Kidney (tissue), 14 donors: ENCODE measurements around the gene USF3. TPM values are rescaled to one million over a fixed set of nuclear protein-coding genes. Genes with fewer than 3 reads are reported as not detected.
A peak's percentile ranks its signal among the peaks of the same experiment; 100 is the strongest.

Experiments used
- DNase-seq, 5 donors: peaks; one replicate each; pipeline ENCODE4 v3.0.0-alpha.2; 2013 to 2020
- FAIRE-seq: peaks from 2 replicates; lab custom pipeline; 2012; peaks lifted over from hg19 to GRCh38; lab: Jason Lieb, UNC
- H3K27ac ChIP-seq, 2 donors: one replicate each; pipeline ENCODE4 v1.7.0; 2013; ENCODE audit warnings: low read depth in 2 of 2, low read length in 2 of 2, inconsistent platforms in 1 of 2
- H3K27me3 ChIP-seq: one replicate; pipeline ENCODE4 v1.7.1; 2013; ENCODE audit warnings: low read length, inconsistent platforms; ENCODE audit not compliant: control insufficient read depth, insufficient read depth
- H3K36me3 ChIP-seq, 3 donors: one replicate each; pipeline versions ENCODE4 v1.7.0 to v1.7.1; 2013; ENCODE audit warnings: low read length in 3 of 3, control low read depth in 1 of 3, inconsistent platforms in 1 of 3; ENCODE audit not compliant: insufficient read depth in 3 of 3, control insufficient read depth in 2 of 3
- H3K4me1 ChIP-seq, 3 donors: one replicate each; pipeline versions ENCODE4 v1.7.0 to v1.7.1; 2013; ENCODE audit warnings: low read length in 3 of 3, inconsistent platforms in 1 of 3, low read depth in 1 of 3; ENCODE audit not compliant: control insufficient read depth in 2 of 3, insufficient read depth in 2 of 3
- H3K4me3 ChIP-seq, 3 donors: one replicate each; pipeline versions ENCODE4 v1.7.0 to v1.8.1; 2013; ENCODE audit warnings: low read length in 3 of 3, control low read depth in 1 of 3, inconsistent platforms in 1 of 3
- H3K9ac ChIP-seq, 3 donors: one replicate each; pipeline versions ENCODE4 v1.7.0 to v1.7.1; 2013; ENCODE audit warnings: low read length in 3 of 3, control low read depth in 1 of 3, inconsistent platforms in 1 of 3
- H3K9me3 ChIP-seq, 3 donors: one replicate each; pipeline versions ENCODE4 v1.7.0 to v1.7.1; 2013; ENCODE audit warnings: low read length in 3 of 3, control low read depth in 1 of 3, inconsistent platforms in 1 of 3; ENCODE audit not compliant: control insufficient read depth in 2 of 3, insufficient read depth in 1 of 3
- intact Hi-C: fragments of 100-400 bp; cut with DNase I; formaldehyde crosslinking; loops from one replicate; pipeline ENCODE4 v1.11.1; 2022
- polyA plus RNA-seq: library from polyadenylated mRNA; stranded (reverse); fragments of 350-450 nt; fragmentation: Illumina TruSeq; extraction: RNeasy Lipid Tissue Mini Kit (QIAGEN cat#74804); gene quantifications from one replicate; pipeline ENCODE4 v1.2.3, GENCODE V29; 2014; ENCODE audit warnings: low read depth, low replicate concordance; ENCODE audit not compliant: insufficient read depth
- total RNA-seq: library from RNA; stranded (reverse); fragmentation: NEBNext Ultra II Directional; extraction: Animal tissue kit (Norgen Biotek cat#: 25700); gene quantifications from one replicate; pipeline ENCODE4 v1.2.1, GENCODE V29; 2021
- TF ChIP-seq, protein P1 (sequence below): IDR thresholded peaks from 3 replicates; pipeline ENCODE4 v1.5.1; 2012; ENCODE audit warnings: mild to moderate bottlenecking, moderate library complexity, borderline replicate concordance; ENCODE audit not compliant: insufficient read depth; ENCODE audit errors: extremely low read depth
- donor health status: control.
- donor health status: control.
- donor health status: control.
- donor health status: control.
- donor health status: control.
- donor health status: DM: yes; HTN: yes; CAD: no.
- donor health status: Normal renal cell carcinoma (clear cell type).

USF3 gene
- total and polyA plus RNA-seq, 2 donors from 2014 or later, result 6.5 to 21.3 TPM

GRCh38 chr3:113707835-113708234 is 11.4 kb upstream of the USF3 start:
- no peaks in the 10 kb centered on the region for H3K9me3 ChIP-seq
- H3K4me1 ChIP-seq, result no peaks in the 10 kb centered on the region
- TF ChIP-seq, protein P1, sequence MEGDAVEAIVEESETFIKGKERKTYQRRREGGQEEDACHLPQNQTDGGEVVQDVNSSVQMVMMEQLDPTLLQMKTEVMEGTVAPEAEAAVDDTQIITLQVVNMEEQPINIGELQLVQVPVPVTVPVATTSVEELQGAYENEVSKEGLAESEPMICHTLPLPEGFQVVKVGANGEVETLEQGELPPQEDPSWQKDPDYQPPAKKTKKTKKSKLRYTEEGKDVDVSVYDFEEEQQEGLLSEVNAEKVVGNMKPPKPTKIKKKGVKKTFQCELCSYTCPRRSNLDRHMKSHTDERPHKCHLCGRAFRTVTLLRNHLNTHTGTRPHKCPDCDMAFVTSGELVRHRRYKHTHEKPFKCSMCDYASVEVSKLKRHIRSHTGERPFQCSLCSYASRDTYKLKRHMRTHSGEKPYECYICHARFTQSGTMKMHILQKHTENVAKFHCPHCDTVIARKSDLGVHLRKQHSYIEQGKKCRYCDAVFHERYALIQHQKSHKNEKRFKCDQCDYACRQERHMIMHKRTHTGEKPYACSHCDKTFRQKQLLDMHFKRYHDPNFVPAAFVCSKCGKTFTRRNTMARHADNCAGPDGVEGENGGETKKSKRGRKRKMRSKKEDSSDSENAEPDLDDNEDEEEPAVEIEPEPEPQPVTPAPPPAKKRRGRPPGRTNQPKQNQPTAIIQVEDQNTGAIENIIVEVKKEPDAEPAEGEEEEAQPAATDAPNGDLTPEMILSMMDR, result no peak
- H3K36me3 ChIP-seq, result no peaks in the 10 kb centered on the region
- DNase-seq (no peak), FAIRE-seq (no peak)
- intact Hi-C loops, result no loop called here
- no peak overlapping the region for H3K27ac ChIP-seq
- no peak overlapping the region for H3K4me3 ChIP-seq
- H3K27me3 ChIP-seq, result no peaks in the 10 kb centered on the region
- no peak overlapping the region for H3K9ac ChIP-seq

GRCh38 chr3:113698956-113699355 is 2.5 kb upstream of the USF3 start:
- Histone ChIP-seq H3K4me1 (peaks cover 5 to 20% (median 7%) of the 10 kb centered on the region in 3 donors), H3K36me3 (no peaks in the 10 kb centered on the region), H3K9me3 (no peaks in the 10 kb centered on the region), H3K27ac (no peak overlapping the region), H3K27me3 (no peaks in the 10 kb centered on the region), H3K9ac (peak overlapping the region in 1 of 3 donors; percentile 53), H3K4me3 (peak overlapping the region in 2 of 3 donors; percentile 20 to 53)
- DNase-seq (peak in 2 of 5 donors; percentile 37 to 59), FAIRE-seq (no peak)
- intact Hi-C loops, result no loop called here
- TF ChIP-seq, protein P1, result no peak

GRCh38 chr3:113698213-113698742 is 1.8 kb upstream of the USF3 start:
- no peak overlapping the region for H3K27ac ChIP-seq
- peaks cover 5 to 26% (median 9%) of the 10 kb centered on the region in 3 donors for H3K4me1 ChIP-seq
- intact Hi-C loops, result no loop called here
- peak overlapping the region in 2 of 3 donors; percentile 83 to 96 for H3K4me3 ChIP-seq
- H3K9me3 ChIP-seq, result no peaks in the 10 kb centered on the region
- no peaks in the 10 kb centered on the region for H3K27me3 ChIP-seq
- no peaks in the 10 kb centered on the region for H3K36me3 ChIP-seq
- DNase-seq, result no peak
- TF ChIP-seq, protein P1, result no peak
- peak overlapping the region in 1 of 3 donors; percentile 16 for H3K9ac ChIP-seq
- FAIRE-seq, result no peak
